ENCODE measurements around the gene DONSON.

DONSON gene

GRCh38 chr21:33560965-33561364, 27.5 kb downstream of the DONSON start:
- Histone ChIP-seq H2AFZ (ENCODE audit: low read depth, low read length, severe bottlenecking) (no peak overlapping the region), H4K20me1 (ENCODE audit: low read depth, low read length) (peaks cover 59% of the 10 kb centered on the region), H3K27ac (ENCODE audit: low read depth, low read length) (no peak overlapping the region), H3K4me2 (ENCODE audit: low read depth, low read length, poor library complexity, severe bottlenecking) (no peak overlapping the region), H3K9ac (ENCODE audit: low read length) (no peak overlapping the region), H3F3A (ENCODE audit: insufficient read depth) (peaks cover 51% of the 10 kb centered on the region; the same call in 1 of the 2 replicates), H3K36me3 (ENCODE audit: low read length) (peaks cover 90% of the 10 kb centered on the region), H3K9me2 (replicated peaks; ENCODE audit: insufficient read depth, low read length) (no peaks in the 10 kb centered on the region), H3K9me3 (ENCODE audit: insufficient read depth, low read length) (no peaks in the 10 kb centered on the region), H3K27me3 (ENCODE audit: low read length) (no peaks in the 10 kb centered on the region), H3K79me2 (ENCODE audit: insufficient read depth, low read length) (peaks cover 74% of the 10 kb centered on the region), H3K4me3 (ENCODE audit: insufficient read depth, low read length, poor library complexity, severe bottlenecking) (no peak overlapping the region)
- TF ChIP-seq EZH2phosphoT487 (conservative IDR thresholded peaks at IDR 0.05; ENCODE audit: low read length) (no peak), CTCF (IDR thresholded peaks at IDR 0.05; ENCODE audit: insufficient read depth, low read length, poor library complexity, severe bottlenecking) (no peak)

GRCh38 chr21:33559813-33560212, 28.7 kb downstream of the DONSON start:
- peaks cover 67% of the 10 kb centered on the region for H4K20me1 ChIP-seq (ENCODE audit: low read depth, low read length)

GRCh38 chr21:33558777-33559421, 29.6 kb downstream of the DONSON start:
- Histone ChIP-seq H3K9ac (ENCODE audit: low read length) (no peak overlapping the region), H3K4me2 (ENCODE audit: low read depth, low read length, poor library complexity, severe bottlenecking) (no peak overlapping the region), H3K9me2 (replicated peaks; ENCODE audit: insufficient read depth, low read length) (no peaks in the 10 kb centered on the region), H3K9me3 (ENCODE audit: insufficient read depth, low read length) (no peaks in the 10 kb centered on the region), H3K79me2 (ENCODE audit: insufficient read depth, low read length) (peaks cover 86% of the 10 kb centered on the region), H3F3A (ENCODE audit: insufficient read depth) (peaks cover 41% of the 10 kb centered on the region; the same call in 1 of the 2 replicates), H3K27ac (ENCODE audit: low read depth, low read length) (no peak overlapping the region), H3K27me3 (ENCODE audit: low read length) (no peaks in the 10 kb centered on the region), H2AFZ (ENCODE audit: low read depth, low read length, severe bottlenecking) (no peak overlapping the region), H3K4me3 (ENCODE audit: insufficient read depth, low read length, poor library complexity, severe bottlenecking) (no peak overlapping the region), H4K20me1 (ENCODE audit: low read depth, low read length) (peaks cover 72% of the 10 kb centered on the region), H3K36me3 (ENCODE audit: low read length) (peaks cover 92% of the 10 kb centered on the region)
- TF ChIP-seq EZH2phosphoT487 (conservative IDR thresholded peaks at IDR 0.05; ENCODE audit: low read length) (no peak), CTCF (IDR thresholded peaks at IDR 0.05; ENCODE audit: insufficient read depth, low read length, poor library complexity, severe bottlenecking) (no peak)

More at GRCh38 chr21:33559813-33560212, 28.7 kb downstream of the DONSON start:
- Histone ChIP-seq H3K4me3 (ENCODE audit: insufficient read depth, low read length, poor library complexity, severe bottlenecking) (no peak overlapping the region), H3F3A (ENCODE audit: insufficient read depth) (peaks cover 41% of the 10 kb centered on the region; the same call in 1 of the 2 replicates), H3K27ac (ENCODE audit: low read depth, low read length) (no peak overlapping the region), H3K9me3 (ENCODE audit: insufficient read depth, low read length) (no peaks in the 10 kb centered on the region), H3K27me3 (ENCODE audit: low read length) (no peaks in the 10 kb centered on the region), H3K79me2 (ENCODE audit: insufficient read depth, low read length) (peaks cover 81% of the 10 kb centered on the region), H3K9ac (ENCODE audit: low read length) (no peak overlapping the region), H3K36me3 (ENCODE audit: low read length) (peaks cover 89% of the 10 kb centered on the region), H2AFZ (ENCODE audit: low read depth, low read length, severe bottlenecking) (no peak overlapping the region), H3K4me2 (ENCODE audit: low read depth, low read length, poor library complexity, severe bottlenecking) (no peak overlapping the region), H3K9me2 (replicated peaks; ENCODE audit: insufficient read depth, low read length) (no peaks in the 10 kb centered on the region)
- no peak for TF ChIP-seq CTCF (IDR thresholded peaks at IDR 0.05; ENCODE audit: insufficient read depth, low read length, poor library complexity, severe bottlenecking)
- no peak for TF ChIP-seq EZH2phosphoT487 (conservative IDR thresholded peaks at IDR 0.05; ENCODE audit: low read length)
